GM23248 (cell line): ENCODE results near the gene SSH3.

ENCODE experiments used
- EZH2 ChIP-seq: fragments of 200-600 bp; sonication (generic); IDR thresholded peaks from 2 replicates; pipeline ENCODE4 v1.6.1; 2018; ENCODE audit warnings: antibody characterized with exemption, mild to moderate bottlenecking; ENCODE audit not compliant: insufficient read depth, poor library complexity, severe bottlenecking
- EZH2phosphoT487 ChIP-seq: fragments of 200-600 bp; sonication (generic); IDR thresholded peaks from 2 replicates; pipeline ENCODE4 v1.6.1; 2018; ENCODE audit warnings: antibody characterized with exemption, moderate library complexity, mild to moderate bottlenecking, low read depth; ENCODE audit not compliant: insufficient read depth

GRCh38 chr11:67287355-67288197 lies 15.8 kb upstream of the SSH3 start:
- TF ChIP-seq EZH2 (no peak), EZH2phosphoT487 (no peak)
